Activated naive CD4-positive, alpha-beta T cell treated with anti-CD3 and anti-CD28 coated beads, Interleukin-2, amount 50 U/mL, for 24 hours (primary cell): ENCODE measurements around the gene SPARC.
"Not testable (repeated sequence)": the region's sequence is repeated elsewhere in the genome, so short reads cannot be mapped to it uniquely, and the experiment has no call there.

Source experiments
- H3K27ac Mint-ChIP-seq: one replicate; pipeline ENCODE4 v1.8.0; 2021; ENCODE audit warnings: mild to moderate bottlenecking, mixed read lengths
- H3K27me3 Mint-ChIP-seq: one replicate; pipeline ENCODE4 v1.8.0; 2021; ENCODE audit warnings: mixed read lengths
- H3K36me3 Mint-ChIP-seq: one replicate; pipeline ENCODE4 v1.8.0; 2021; ENCODE audit warnings: mixed read lengths
- H3K4me1 Mint-ChIP-seq: one replicate; pipeline ENCODE4 v1.8.0; 2021; ENCODE audit warnings: mixed read lengths
- H3K4me3 Mint-ChIP-seq: one replicate; pipeline ENCODE4 v1.8.0; 2021; ENCODE audit warnings: mild to moderate bottlenecking, mixed read lengths
- H3K9me3 Mint-ChIP-seq: one replicate; pipeline ENCODE4 v1.8.0; 2021; ENCODE audit warnings: mixed read lengths

Gene SPARC

GRCh38 chr5:151689591-151689990 is 2.9 kb upstream of the SPARC start:
- Mint-ChIP-seq H3K4me1 (peaks cover 12% of the 10 kb centered on the region), H3K27me3 (peaks cover 13% of the 10 kb centered on the region)
- not testable (repeated sequence) for H3K36me3 Mint-ChIP-seq, H3K9me3 Mint-ChIP-seq, H3K27ac Mint-ChIP-seq, H3K4me3 Mint-ChIP-seq

GRCh38 chr5:151688436-151688835 is 1.7 kb upstream of the SPARC start:
- Mint-ChIP-seq H3K9me3 (no peaks in the 10 kb centered on the region), H3K27ac (no peak overlapping the region), H3K4me3 (no peak overlapping the region), H3K36me3 (no peaks in the 10 kb centered on the region), H3K27me3 (peaks cover 13% of the 10 kb centered on the region), H3K4me1 (peaks cover 12% of the 10 kb centered on the region)

DNA sequence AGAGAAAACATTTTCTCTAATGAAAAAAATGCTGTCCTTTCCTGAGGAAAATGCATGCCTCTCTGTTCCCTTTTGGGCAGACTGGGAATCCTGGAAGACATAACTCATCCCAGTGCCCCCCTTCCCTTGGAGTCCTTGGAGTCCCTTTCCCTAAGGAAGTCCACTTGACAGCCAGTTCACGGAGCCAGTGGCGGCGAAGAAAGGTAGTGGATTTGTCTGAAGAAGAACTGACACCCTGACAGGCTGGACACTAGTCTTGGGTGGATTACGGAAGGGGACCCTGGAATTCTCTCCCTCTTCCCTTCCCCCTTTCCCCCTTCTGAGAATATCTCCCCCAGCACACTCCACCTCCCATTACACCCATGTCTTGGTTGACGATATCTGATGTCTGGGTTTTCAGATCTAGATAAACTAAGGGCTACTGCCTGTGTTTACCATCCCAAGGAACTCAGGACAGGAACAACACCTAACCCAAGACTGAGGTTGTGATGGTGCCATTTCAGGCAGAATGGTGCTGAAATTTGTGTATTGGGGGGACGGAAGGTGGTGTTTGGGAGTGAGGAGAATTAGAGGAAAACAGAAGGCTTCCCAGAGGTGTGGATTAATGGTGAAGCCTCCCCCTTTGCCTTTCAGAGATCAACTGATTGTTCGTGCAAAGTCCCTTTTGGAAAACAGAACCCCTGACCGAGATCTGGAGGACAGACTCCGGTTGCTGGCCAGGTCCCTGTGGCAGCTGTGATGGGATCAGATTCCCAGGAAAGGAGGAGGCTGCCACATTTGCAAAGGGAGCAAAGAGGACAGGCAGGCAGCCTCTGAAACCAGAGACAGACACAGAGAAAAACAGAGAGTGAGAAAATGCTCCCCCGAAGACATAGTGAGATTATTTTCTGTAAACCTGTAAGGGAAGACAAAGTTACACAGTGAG is 704 bp downstream of the SPARC start:
- Mint-ChIP-seq H3K9me3 (no peaks in the 10 kb centered on the region), H3K4me1 (peaks cover 12% of the 10 kb centered on the region), H3K4me3 (peak overlapping the region; percentile 51), H3K27me3 (peaks cover 16% of the 10 kb centered on the region), H3K36me3 (no peaks in the 10 kb centered on the region), H3K27ac (no peak overlapping the region)

DNA sequence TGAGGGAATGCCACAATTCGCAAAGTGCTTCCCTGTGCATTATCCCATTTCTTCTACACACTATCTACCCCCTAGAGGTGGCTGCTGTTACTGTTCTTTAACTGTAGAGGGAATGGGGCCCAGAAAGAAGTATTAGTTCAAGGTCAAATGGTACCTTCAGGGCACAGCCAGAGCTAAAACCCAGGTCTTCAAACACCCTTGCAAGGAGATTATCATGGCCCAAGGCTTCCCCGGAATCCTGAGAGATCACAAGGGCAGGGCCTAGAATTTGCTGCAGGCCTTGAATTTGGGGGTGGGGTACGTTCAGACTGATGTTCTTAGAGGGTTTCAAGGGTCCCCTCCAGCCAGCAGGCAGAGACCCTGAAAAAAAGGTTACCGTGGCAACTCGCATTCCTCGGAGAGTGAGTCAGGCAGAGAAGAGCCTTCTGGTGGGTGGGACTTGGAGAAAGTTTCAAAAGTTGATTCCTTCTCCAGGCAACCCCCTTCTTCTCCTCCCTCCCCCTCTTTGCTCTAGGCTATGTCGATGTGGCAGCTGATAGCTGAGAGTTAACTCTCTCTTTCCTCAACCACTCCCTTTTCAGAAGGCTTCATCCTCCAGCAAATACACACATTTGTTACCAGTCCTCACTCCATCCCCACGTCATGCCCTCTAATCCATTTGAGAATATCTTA is 1.9 kb downstream of the SPARC start:
- H3K36me3 Mint-ChIP-seq, result no peaks in the 10 kb centered on the region

DNA sequence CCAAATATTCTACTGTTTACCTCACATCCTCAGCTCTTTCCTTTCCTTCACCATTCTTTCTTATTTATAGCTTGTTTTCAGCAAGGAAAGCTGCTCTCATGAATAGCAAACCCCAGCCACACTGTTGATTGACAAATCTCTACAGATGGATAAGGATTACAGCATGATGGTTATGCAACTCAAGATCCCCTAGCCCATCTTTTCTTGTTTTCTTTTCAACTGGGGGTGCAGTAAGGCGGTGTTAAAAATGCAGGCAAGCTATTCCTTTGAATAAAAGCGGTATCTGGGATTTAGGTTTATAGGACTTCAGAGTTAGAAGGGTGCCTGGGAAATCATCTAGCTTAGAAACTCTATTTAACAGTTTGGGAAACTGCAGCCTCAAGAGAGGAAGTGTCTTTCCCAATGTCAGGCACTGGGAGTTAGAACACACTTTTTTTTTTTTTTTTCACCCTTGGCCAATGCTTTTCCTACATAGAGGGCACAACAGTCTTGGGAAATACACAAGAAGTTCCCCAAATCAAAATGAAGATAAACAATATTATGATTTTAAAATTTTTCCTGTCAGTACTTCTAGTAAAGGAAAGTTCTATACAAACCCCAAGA is 2.6 kb downstream of the SPARC start:
- Mint-ChIP-seq H3K9me3 (no peaks in the 10 kb centered on the region), H3K4me1 (peaks cover 12% of the 10 kb centered on the region), H3K4me3 (no peak overlapping the region), H3K36me3 (no peaks in the 10 kb centered on the region), H3K27ac (no peak overlapping the region), H3K27me3 (peaks cover 16% of the 10 kb centered on the region)

More for the DNA sequence above, 1.9 kb downstream of the SPARC start:
- Mint-ChIP-seq H3K27ac (no peak overlapping the region), H3K4me3 (no peak overlapping the region), H3K4me1 (peaks cover 12% of the 10 kb centered on the region), H3K27me3 (peaks cover 16% of the 10 kb centered on the region), H3K9me3 (no peaks in the 10 kb centered on the region)

DNA sequence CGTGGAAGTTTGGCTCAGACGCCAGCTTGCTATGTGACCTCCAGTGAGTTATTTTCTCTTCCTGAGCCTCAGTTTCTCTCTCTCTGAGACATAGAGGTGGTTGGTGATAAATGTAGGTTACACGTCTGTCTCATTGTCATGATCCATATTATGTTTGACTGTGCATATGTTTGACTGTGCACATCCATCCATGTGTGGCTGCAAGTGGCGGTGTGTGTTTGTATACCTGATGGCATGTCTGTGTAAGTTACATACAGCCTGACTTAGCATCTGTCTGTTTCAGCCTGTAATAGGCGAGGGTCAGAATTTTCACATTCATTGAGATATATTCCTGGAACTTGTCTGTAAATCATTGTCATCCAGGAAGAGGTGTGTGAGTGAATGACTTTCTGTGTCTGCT is 3.3 kb downstream of the SPARC start:
- Mint-ChIP-seq H3K27me3 (peaks cover 15% of the 10 kb centered on the region), H3K27ac (no peak overlapping the region), H3K4me1 (peaks cover 12% of the 10 kb centered on the region), H3K9me3 (no peaks in the 10 kb centered on the region), H3K36me3 (no peaks in the 10 kb centered on the region), H3K4me3 (no peak overlapping the region)

GRCh38 chr5:151682751-151683331 is 3.9 kb downstream of the SPARC start:
- peaks cover 12% of the 10 kb centered on the region for H3K4me1 Mint-ChIP-seq
- peaks cover 12% of the 10 kb centered on the region for H3K27me3 Mint-ChIP-seq

DNA sequence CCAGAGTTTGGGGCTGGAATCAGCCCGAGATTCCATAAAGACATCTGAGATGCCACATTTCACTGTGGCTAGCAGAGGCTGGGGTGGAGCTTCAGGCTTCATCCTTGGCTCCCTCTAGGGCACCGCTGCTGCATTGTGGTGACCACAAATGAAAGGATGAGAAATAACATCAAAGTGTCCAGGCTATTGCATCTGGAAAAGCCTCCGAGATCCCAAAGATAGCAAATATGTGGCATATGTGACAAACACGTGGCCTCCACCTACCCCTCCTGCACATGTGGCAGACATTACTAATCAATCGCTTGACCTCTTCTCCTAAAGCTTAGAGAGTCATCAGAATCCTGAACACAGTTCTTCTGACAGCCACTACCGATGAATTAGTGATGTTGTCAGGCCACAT is 4.5 kb downstream of the SPARC start:
- no peaks in the 10 kb centered on the region for H3K36me3 Mint-ChIP-seq
- H3K4me1 Mint-ChIP-seq, result peaks cover 12% of the 10 kb centered on the region
- no peak overlapping the region for H3K4me3 Mint-ChIP-seq
- H3K9me3 Mint-ChIP-seq, result no peaks in the 10 kb centered on the region
- H3K27me3 Mint-ChIP-seq, result peaks cover 12% of the 10 kb centered on the region
- no peak overlapping the region for H3K27ac Mint-ChIP-seq

More at GRCh38 chr5:151682751-151683331, 3.9 kb downstream of the SPARC start:
- Mint-ChIP-seq H3K9me3 (no peaks in the 10 kb centered on the region), H3K36me3 (no peaks in the 10 kb centered on the region), H3K4me3 (no peak overlapping the region), H3K27ac (no peak overlapping the region)

DNA sequence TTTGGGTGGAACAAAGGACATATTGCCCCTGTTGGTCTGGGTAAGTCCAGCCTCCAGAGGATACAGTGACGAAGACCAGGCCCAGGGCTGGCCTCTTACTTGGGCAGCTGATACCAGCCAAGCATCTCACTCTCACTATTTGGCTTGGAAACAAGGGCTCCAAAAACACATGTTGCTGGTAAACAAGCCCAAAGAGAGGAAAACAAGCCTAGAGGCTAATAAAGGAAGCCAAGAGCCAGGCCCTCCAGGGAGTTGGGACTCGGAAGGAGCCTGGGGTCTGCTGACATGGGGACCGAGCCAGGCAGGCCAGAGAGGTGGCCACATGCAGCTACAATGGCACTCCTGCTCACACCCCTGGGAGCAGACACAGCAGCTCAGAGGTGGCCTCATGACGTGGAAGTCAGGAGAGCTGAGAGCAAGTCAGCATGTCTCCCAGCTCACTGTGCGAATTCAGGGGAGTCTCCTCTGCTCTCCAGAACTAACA is 5.7 kb downstream of the SPARC start:
- no peak overlapping the region for H3K27ac Mint-ChIP-seq
- peaks cover under 1% of the 10 kb centered on the region for H3K4me1 Mint-ChIP-seq
- no peak overlapping the region for H3K4me3 Mint-ChIP-seq
- H3K9me3 Mint-ChIP-seq, result no peaks in the 10 kb centered on the region
- H3K27me3 Mint-ChIP-seq, result peaks cover 5% of the 10 kb centered on the region
- H3K36me3 Mint-ChIP-seq, result no peaks in the 10 kb centered on the region

GRCh38 chr5:151680156-151680505 is 6.6 kb downstream of the SPARC start:
- not testable (repeated sequence) for H3K4me3 Mint-ChIP-seq, H3K36me3 Mint-ChIP-seq, H3K27me3 Mint-ChIP-seq, H3K9me3 Mint-ChIP-seq, H3K4me1 Mint-ChIP-seq, H3K27ac Mint-ChIP-seq

- no peaks in the 10 kb centered on the region for H3K36me3 Mint-ChIP-seq
- H3K27ac Mint-ChIP-seq, result no peak overlapping the region
- no peaks in the 10 kb centered on the region for H3K4me1 Mint-ChIP-seq
- H3K4me3 Mint-ChIP-seq, result no peak overlapping the region
- H3K27me3 Mint-ChIP-seq, result peaks cover 2% of the 10 kb centered on the region
- H3K9me3 Mint-ChIP-seq, result no peaks in the 10 kb centered on the region
Observed at GRCh38 chr5:151679421-151680155, 7.1 kb downstream of the SPARC start.

DNA sequence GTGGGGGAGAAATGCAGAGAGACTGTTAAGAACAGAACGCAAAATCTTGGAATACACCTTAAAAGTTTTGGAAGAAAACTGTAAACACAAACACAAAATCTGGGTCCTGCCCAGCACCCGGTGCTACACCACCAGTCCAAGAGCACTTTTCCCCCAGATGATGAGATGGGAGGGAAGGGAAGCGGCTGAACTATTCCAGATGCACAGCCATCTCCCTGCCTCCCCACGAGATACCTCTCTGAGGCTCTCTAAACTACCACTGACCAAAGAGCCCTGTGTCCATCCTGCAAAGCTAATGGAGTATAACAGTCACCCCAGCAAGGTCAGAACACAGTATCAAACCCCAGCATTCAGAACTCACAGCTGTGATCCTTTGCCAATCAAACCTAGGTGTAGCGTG is 8.0 kb downstream of the SPARC start:
- no peaks in the 10 kb centered on the region for H3K4me1 Mint-ChIP-seq
- H3K9me3 Mint-ChIP-seq, result no peaks in the 10 kb centered on the region
- H3K36me3 Mint-ChIP-seq, result no peaks in the 10 kb centered on the region
- H3K4me3 Mint-ChIP-seq, result no peak overlapping the region
- no peak overlapping the region for H3K27ac Mint-ChIP-seq
- H3K27me3 Mint-ChIP-seq, result peaks cover 2% of the 10 kb centered on the region

DNA sequence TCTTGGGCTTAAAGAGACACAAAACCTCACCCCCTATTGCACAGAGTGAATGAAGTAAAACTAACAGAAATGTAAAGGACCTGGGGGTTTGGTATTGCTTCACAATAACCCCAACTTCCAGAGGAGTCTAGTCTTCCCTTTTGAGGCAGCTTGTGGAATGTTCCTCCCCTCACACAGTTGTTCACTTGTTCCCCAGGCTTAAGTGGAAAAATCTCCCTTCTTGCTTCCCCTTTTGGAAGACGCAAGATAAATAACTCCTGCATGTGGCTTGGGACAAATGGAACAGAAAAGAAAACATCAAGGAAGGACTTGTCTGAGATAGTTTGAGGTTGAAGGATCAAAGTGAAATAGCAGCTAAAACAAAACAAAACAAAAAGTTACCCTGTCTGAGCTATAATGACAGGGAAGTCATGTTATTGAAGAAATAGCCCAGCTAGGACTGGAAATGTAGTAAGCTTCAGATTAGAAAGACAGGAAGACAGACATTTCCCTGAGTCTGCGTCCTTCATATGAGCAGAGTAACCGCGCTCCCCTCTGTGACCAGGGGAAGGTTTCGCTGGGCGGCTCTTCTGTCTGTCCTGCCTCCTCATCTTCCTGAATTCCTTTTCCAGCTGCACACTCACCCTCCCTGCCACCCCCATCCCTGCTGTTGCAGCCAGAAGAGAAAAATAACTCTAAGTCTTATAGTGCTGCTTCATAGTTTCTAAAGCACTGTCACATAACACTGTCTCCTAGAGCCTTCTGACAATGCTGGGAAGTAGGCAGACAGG is 8.8 kb downstream of the SPARC start:
- H3K36me3 Mint-ChIP-seq, result no peaks in the 10 kb centered on the region
- peaks cover 2% of the 10 kb centered on the region for H3K27me3 Mint-ChIP-seq
- H3K27ac Mint-ChIP-seq, result no peak overlapping the region

GRCh38 chr5:151676719-151677118 is 10.0 kb downstream of the SPARC start:
- H3K27me3 Mint-ChIP-seq, result no peaks in the 10 kb centered on the region
- H3K9me3 Mint-ChIP-seq, result no peaks in the 10 kb centered on the region
- no peak overlapping the region for H3K27ac Mint-ChIP-seq
- H3K4me1 Mint-ChIP-seq, result no peaks in the 10 kb centered on the region
- no peaks in the 10 kb centered on the region for H3K36me3 Mint-ChIP-seq
- no peak overlapping the region for H3K4me3 Mint-ChIP-seq

More for the DNA sequence above, 8.8 kb downstream of the SPARC start:
- Mint-ChIP-seq H3K4me1 (no peaks in the 10 kb centered on the region), H3K9me3 (no peaks in the 10 kb centered on the region), H3K4me3 (no peak overlapping the region)
